SK-N-MC (cell line): ENCODE results near the gene COL6A1.

Source experiments
- DNase-seq: peaks from one replicate; pipeline ENCODE4 v3.0.0-alpha.2; 2011; ENCODE audit warnings: low read depth, low spot score
- H3K27ac ChIP-seq: fragments of 200-600 bp; sonication (generic); 2 replicates; pipeline ENCODE4 v1.5.1; 2016; ENCODE audit warnings: mixed run types
- H3K36me3 ChIP-seq: fragments of 200-600 bp; sonication (generic); 2 replicates; pipeline ENCODE4 v1.6.1; 2017; ENCODE audit warnings: antibody characterized with exemption, low read length, mixed read lengths; ENCODE audit not compliant: insufficient read depth
- H3K4me3 ChIP-seq: fragments of 200-600 bp; sonication (generic); 2 replicates; pipeline ENCODE4 v1.5.1; 2016
- H3K9ac ChIP-seq: fragments of 200-600 bp; sonication (generic); 2 replicates; pipeline ENCODE4 v1.8.0; 2017; ENCODE audit warnings: mixed run types, mixed read lengths; ENCODE audit not compliant: insufficient read length
- H3K9me3 ChIP-seq: fragments of 200-600 bp; sonication (generic); 2 replicates; pipeline ENCODE4 v1.6.1; 2017; ENCODE audit warnings: low read depth, mild to moderate bottlenecking, antibody characterized with exemption, low read length, moderate library complexity, mixed read lengths
- EZH2 ChIP-seq: fragments of 200-600 bp; sonication (generic); IDR thresholded peaks from one replicate; pipeline ENCODE4 v1.6.1; 2017; ENCODE audit warnings: antibody characterized with exemption
- FOXP2 ChIP-seq: optimal IDR thresholded peaks from 2 replicates; pipeline ENCODE3; 2011; ENCODE audit warnings: mild to moderate bottlenecking, moderate library complexity; ENCODE audit not compliant: insufficient read depth; ENCODE audit errors: extremely low read length, control extremely low read depth
- POLR2AphosphoS5 ChIP-seq: IDR thresholded peaks from 2 replicates; pipeline ENCODE4 v1.6.1; 2012; ENCODE audit warnings: mild to moderate bottlenecking, low read depth, low read length, borderline replicate concordance

COL6A1 gene

DNA sequence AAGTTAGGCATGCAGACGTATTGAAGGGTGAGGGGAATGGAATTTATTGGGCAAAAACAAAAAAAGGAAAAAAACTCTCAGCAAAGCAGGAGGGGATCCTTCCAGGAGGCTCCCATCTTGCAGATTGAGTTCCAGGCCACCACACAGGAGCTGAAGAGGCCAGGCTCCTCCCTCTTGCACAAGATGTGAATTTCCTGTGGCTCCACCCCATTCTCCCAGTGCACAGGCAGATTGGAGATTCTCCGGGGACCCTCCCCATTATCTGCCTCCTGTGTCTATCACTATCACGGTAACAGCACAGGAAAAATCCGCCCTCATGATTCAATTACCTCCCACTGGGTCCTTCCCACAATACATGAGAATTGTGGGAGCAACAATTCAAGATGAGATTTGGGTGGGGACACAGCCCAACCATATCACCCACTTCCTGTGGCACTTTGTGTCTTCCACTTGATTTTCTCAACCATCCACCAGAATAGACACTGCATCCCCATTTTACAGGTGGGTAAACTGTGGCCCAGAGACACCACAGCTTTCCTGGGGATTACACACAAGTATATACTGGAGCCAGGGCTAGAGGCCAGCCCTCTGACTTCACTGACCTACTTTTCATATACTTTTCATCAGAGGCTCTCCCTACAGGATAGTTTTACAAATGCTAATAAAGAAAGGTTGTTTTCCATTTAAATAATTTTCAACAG, 18.9 kb upstream of the COL6A1 start:
- no peak overlapping the region for H3K9ac ChIP-seq
- DNase-seq = no peak
- TF ChIP-seq EZH2 (no peak), FOXP2 (no peak), POLR2AphosphoS5 (no peak)
- H3K27ac ChIP-seq = no peak overlapping the region
- no peaks in the 10 kb centered on the region for H3K36me3 ChIP-seq
- H3K9me3 ChIP-seq = no peaks in the 10 kb centered on the region
- H3K4me3 ChIP-seq = no peak overlapping the region

- no peak for TF ChIP-seq FOXP2
- no peak for TF ChIP-seq POLR2AphosphoS5
- TF ChIP-seq EZH2 = no peak
- H3K4me3 ChIP-seq = no peak overlapping the region
- no peaks in the 10 kb centered on the region for H3K36me3 ChIP-seq
- no peak overlapping the region for H3K9ac ChIP-seq
- no peak for DNase-seq
- no peaks in the 10 kb centered on the region for H3K9me3 ChIP-seq
- H3K27ac ChIP-seq = no peak overlapping the region
Observed at GRCh38 chr21:45963232-45963570, 18.4 kb upstream of the COL6A1 start.

- Histone ChIP-seq H3K4me3 (no peak overlapping the region), H3K9ac (no peak overlapping the region), H3K27ac (no peak overlapping the region), H3K36me3 (no peaks in the 10 kb centered on the region), H3K9me3 (no peaks in the 10 kb centered on the region)
- no peak for DNase-seq
- no peak for TF ChIP-seq EZH2
- no peak for TF ChIP-seq FOXP2
- no peak for TF ChIP-seq POLR2AphosphoS5
Observed at GRCh38 chr21:45964649-45965048, 16.9 kb upstream of the COL6A1 start.

- H3K9ac ChIP-seq = no peak overlapping the region
- no peak overlapping the region for H3K27ac ChIP-seq
- no peak overlapping the region for H3K4me3 ChIP-seq
- TF ChIP-seq EZH2 = no peak
- no peak for TF ChIP-seq FOXP2
- no peak for TF ChIP-seq POLR2AphosphoS5
- no peak for DNase-seq
- no peaks in the 10 kb centered on the region for H3K36me3 ChIP-seq
- H3K9me3 ChIP-seq = no peaks in the 10 kb centered on the region
Observed at GRCh38 chr21:45965084-45965809, 16.3 kb upstream of the COL6A1 start.

DNA sequence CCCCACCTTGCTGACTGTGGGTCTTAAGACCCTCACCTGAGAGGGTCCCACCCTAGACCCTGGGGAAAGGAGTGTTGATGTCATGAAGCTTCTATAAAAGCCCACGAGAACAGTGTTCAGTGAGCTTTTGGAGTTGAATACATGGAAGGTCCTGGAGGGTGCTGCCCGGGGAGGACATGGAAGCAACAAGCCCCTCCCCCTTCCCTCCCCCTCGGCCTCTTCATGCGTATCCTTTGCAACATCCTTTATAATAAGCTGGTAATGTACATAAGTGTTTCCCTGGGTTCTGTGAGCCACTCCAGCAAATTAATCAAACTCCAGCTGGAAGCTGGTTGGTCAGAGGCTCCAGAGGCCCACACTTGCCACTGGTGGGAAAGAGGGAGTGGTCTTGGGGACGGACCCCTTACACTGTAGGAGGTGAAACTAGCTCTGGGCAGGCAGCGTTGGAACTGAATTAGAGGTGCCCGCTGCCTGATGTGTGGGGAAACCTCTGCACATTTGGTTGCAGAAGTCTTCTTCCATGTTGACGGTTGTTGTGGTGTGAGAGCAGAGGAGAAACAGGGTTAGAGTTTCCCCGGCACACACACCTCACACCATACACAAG, 14.7 kb upstream of the COL6A1 start:
- Histone ChIP-seq H3K9ac (no peak overlapping the region), H3K36me3 (no peaks in the 10 kb centered on the region), H3K4me3 (no peak overlapping the region), H3K9me3 (no peaks in the 10 kb centered on the region), H3K27ac (no peak overlapping the region)
- no peak for DNase-seq
- TF ChIP-seq FOXP2 (no peak), POLR2AphosphoS5 (no peak), EZH2 (no peak)

DNA sequence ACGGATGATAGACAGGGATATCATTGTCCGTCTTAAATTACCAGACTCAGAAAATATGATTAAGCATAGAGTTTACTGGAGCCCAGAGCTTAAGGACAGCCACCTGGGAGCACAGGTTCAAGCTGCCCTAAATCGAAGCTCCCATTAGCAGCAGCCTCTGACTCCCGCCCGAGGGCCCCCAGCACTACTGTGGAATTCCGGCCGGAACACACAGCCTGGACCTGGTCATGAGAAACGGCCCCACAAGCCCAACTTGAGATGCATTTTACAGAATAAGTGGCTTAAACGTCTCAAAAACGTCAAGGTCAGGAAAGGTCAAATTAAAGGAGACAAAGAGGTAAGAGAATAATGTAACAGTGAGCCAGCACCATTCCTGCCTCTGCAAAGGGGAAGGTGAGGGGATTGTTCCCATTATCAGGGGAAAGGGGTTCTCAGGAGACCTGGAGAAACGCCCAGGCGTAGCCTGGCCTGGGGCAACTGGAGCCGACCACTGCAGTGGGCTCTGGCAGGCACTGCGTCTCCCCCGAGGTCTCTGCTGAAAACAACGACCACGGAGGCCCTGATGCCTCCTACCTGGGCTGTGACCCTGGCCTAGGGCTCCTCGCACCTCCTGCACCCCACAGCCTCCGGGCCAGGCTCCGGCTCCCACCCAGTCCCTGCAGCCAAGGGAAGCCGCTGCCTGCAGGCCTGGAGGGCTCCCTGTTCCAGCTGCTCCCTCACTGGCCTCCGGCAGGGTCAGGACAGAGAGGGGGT, 11.5 kb upstream of the COL6A1 start:
- Histone ChIP-seq H3K9me3 (no peaks in the 10 kb centered on the region), H3K36me3 (no peaks in the 10 kb centered on the region), H3K27ac (no peak overlapping the region), H3K9ac (no peak overlapping the region), H3K4me3 (no peak overlapping the region)
- TF ChIP-seq FOXP2 (no peak), EZH2 (no peak), POLR2AphosphoS5 (no peak)
- DNase-seq = no peak

- TF ChIP-seq POLR2AphosphoS5 = no peak
- TF ChIP-seq EZH2 = no peak
- TF ChIP-seq FOXP2 = no peak
- Histone ChIP-seq H3K4me3 (no peak overlapping the region; the same call in 1 of the 2 replicates), H3K27ac (peak overlapping the region; percentile 55; the same call in 1 of the 2 replicates), H3K9ac (no peak overlapping the region), H3K36me3 (no peaks in the 10 kb centered on the region), H3K9me3 (no peaks in the 10 kb centered on the region)
- no peak for DNase-seq
Observed at GRCh38 chr21:45970674-45971615, 10.6 kb upstream of the COL6A1 start.
